HFF-Myc (cell line): Measurements from ENCODE around the gene HLA-DQA1.
"Not testable (repeated sequence)": the region's sequence is repeated elsewhere in the genome, so short reads cannot be mapped to it uniquely, and the experiment has no call there.

Experiments
- DNase-seq: peaks from one replicate; pipeline ENCODE4 v3.0.0-alpha.2; 2011; ENCODE audit warnings: low read depth; ENCODE audit errors: extremely low read depth
- H3K4me3 ChIP-seq: replicated peaks from 2 replicates; pipeline ENCODE4 v1.5.1; 2011; ENCODE audit warnings: low read depth, mild to moderate bottlenecking, control low read depth, low read length
- CTCF ChIP-seq: IDR thresholded peaks from 2 replicates; pipeline ENCODE4 v1.5.1; 2012; ENCODE audit warnings: mild to moderate bottlenecking, low read depth, low read length, control low read depth; ENCODE audit errors: missing control alignments

HLA-DQA1 gene

GRCh38 chr6:32666420-32667300 is 29.5 kb downstream of the HLA-DQA1 start, which contains the start of gene HLA-DQB1:
Gene HLA-DQB1 (minus strand): TSS chr6:32666657. CDS start chr6:32666607, 50 bp downstream.
- no peak within 1 kb of the TSS for H3K4me3 ChIP-seq
- no peak for DNase-seq
- TF ChIP-seq CTCF: no peak

- DNase-seq: no peak
- no peak for TF ChIP-seq CTCF
- H3K4me3 ChIP-seq: no peak overlapping the region
These were observed 31.1 kb downstream of the HLA-DQA1 start for GRCh38 chr6:32668226-32668747.

- no peak overlapping the region for H3K4me3 ChIP-seq
- no peak for TF ChIP-seq CTCF
- no peak for DNase-seq
These were observed 32.0 kb downstream of the HLA-DQA1 start for GRCh38 chr6:32669240-32669639.

GRCh38 chr6:32669893-32670292 is 32.7 kb downstream of the HLA-DQA1 start:
- no peak overlapping the region for H3K4me3 ChIP-seq
- no peak for TF ChIP-seq CTCF
- no peak for DNase-seq

GRCh38 chr6:32671908-32672307 is 34.7 kb downstream of the HLA-DQA1 start:
- not testable (repeated sequence) for H3K4me3 ChIP-seq, DNase-seq

- H3K4me3 ChIP-seq, DNase-seq: not testable (repeated sequence)
These were observed 36.9 kb downstream of the HLA-DQA1 start for GRCh38 chr6:32674123-32674522.

- no peak for TF ChIP-seq CTCF
- no peak for DNase-seq
- H3K4me3 ChIP-seq: no peak overlapping the region
These were observed 42.3 kb downstream of the HLA-DQA1 start for GRCh38 chr6:32679492-32679891.
